MM.1S (cell line): Measurements from ENCODE around the gene MTF1.

ENCODE experiments used
- DNase-seq: peaks from one replicate; pipeline ENCODE4 v3.0.0-alpha.2; 2015
- H2AFZ ChIP-seq: fragments of 300-600 bp; sonication (generic); 2 replicates; pipeline ENCODE4 v1.6.0; 2016; ENCODE audit warnings: antibody characterized with exemption, low read length
- H3F3A ChIP-seq: fragments of 300-600 bp; sonication (generic); 2 replicates; pipeline ENCODE4 v1.6.1; 2016; ENCODE audit warnings: mild to moderate bottlenecking, antibody characterized with exemption, low read length, moderate library complexity, mixed read lengths; ENCODE audit not compliant: insufficient read depth
- H3K27ac ChIP-seq: fragments of 300-600 bp; sonication (generic); 2 replicates; pipeline ENCODE4 v1.5.1; 2016; ENCODE audit warnings: mild to moderate bottlenecking, low read length
- H3K27me3 ChIP-seq: fragments of 300-600 bp; sonication (generic); replicated peaks from 2 replicates; pipeline ENCODE4 v1.6.0; 2016; ENCODE audit warnings: low read length; ENCODE audit not compliant: insufficient read depth
- H3K36me3 ChIP-seq: fragments of 300-600 bp; sonication (generic); replicated peaks from 2 replicates; pipeline ENCODE4 v1.6.1; 2016; ENCODE audit warnings: mild to moderate bottlenecking, low read length, mixed read lengths; ENCODE audit not compliant: insufficient read depth
- H3K4me1 ChIP-seq: fragments of 300-600 bp; sonication (generic); 2 replicates; pipeline ENCODE4 v1.6.1; 2016; ENCODE audit warnings: low read length, mixed read lengths
- H3K4me2 ChIP-seq: fragments of 300-600 bp; sonication (generic); 2 replicates; pipeline ENCODE4 v1.6.0; 2016; ENCODE audit warnings: low read depth, low read length
- H3K4me3 ChIP-seq: fragments of 300-600 bp; sonication (generic); 2 replicates; pipeline ENCODE4 v1.5.1; 2016; ENCODE audit warnings: low read length, mixed read lengths
- H3K79me2 ChIP-seq: fragments of 300-600 bp; sonication (generic); 2 replicates; pipeline ENCODE4 v1.6.1; 2016; ENCODE audit warnings: mixed run types, low read length, mixed read lengths
- H3K9ac ChIP-seq: fragments of 300-600 bp; sonication (generic); 2 replicates; pipeline ENCODE4 v1.6.1; 2016; ENCODE audit warnings: low read length, mixed read lengths
- H3K9me2 ChIP-seq: fragments of 300-600 bp; sonication (generic); replicated peaks from 2 replicates; pipeline ENCODE4 v1.6.1; 2016; ENCODE audit warnings: mild to moderate bottlenecking, low read length, mixed read lengths; ENCODE audit not compliant: insufficient read depth
- H3K9me3 ChIP-seq: fragments of 300-600 bp; sonication (generic); replicated peaks from 2 replicates; pipeline ENCODE4 v1.6.1; 2016; ENCODE audit warnings: mild to moderate bottlenecking, low read length, mixed read lengths; ENCODE audit not compliant: insufficient read depth
- H4K20me1 ChIP-seq: fragments of 300-600 bp; sonication (generic); 2 replicates; pipeline ENCODE4 v1.6.1; 2016; ENCODE audit warnings: mild to moderate bottlenecking, low read length, moderate library complexity, mixed read lengths; ENCODE audit not compliant: insufficient read depth
- CTCF ChIP-seq: fragments of 300-600 bp; sonication (generic); IDR thresholded peaks from 2 replicates; pipeline ENCODE4 v1.5.1; 2016; ENCODE audit warnings: antibody characterized with exemption, low read length, mixed read lengths
- EZH2 ChIP-seq: fragments of 300-600 bp; sonication (generic); optimal IDR thresholded peaks from 2 replicates; pipeline ENCODE3; 2017; ENCODE audit warnings: low read depth, mild to moderate bottlenecking, antibody characterized with exemption, low read length, mixed read lengths
- EZH2phosphoT487 ChIP-seq: fragments of 300-600 bp; sonication (generic); IDR thresholded peaks from 2 replicates; pipeline ENCODE4 v1.6.1; 2018; ENCODE audit warnings: antibody characterized with exemption, low read length

MTF1 gene

GRCh38 chr1:37868466-37868865 lies 9.1 kb upstream of the MTF1 start:
- Histone ChIP-seq H3K27ac (no peak overlapping the region), H3K4me2 (no peak overlapping the region), H3K9ac (no peak overlapping the region), H3K9me2 (no peaks in the 10 kb centered on the region), H3F3A (no peaks in the 10 kb centered on the region), H2AFZ (no peak overlapping the region), H3K4me3 (no peak overlapping the region), H4K20me1 (no peaks in the 10 kb centered on the region), H3K9me3 (no peaks in the 10 kb centered on the region), H3K79me2 (no peaks in the 10 kb centered on the region), H3K36me3 (no peaks in the 10 kb centered on the region; the same call in 1 of the 2 replicates), H3K27me3 (no peaks in the 10 kb centered on the region), H3K4me1 (no peaks in the 10 kb centered on the region)
- TF ChIP-seq EZH2 (no peak), EZH2phosphoT487 (no peak), CTCF (no peak)
- DNase-seq: no peak

DNA sequence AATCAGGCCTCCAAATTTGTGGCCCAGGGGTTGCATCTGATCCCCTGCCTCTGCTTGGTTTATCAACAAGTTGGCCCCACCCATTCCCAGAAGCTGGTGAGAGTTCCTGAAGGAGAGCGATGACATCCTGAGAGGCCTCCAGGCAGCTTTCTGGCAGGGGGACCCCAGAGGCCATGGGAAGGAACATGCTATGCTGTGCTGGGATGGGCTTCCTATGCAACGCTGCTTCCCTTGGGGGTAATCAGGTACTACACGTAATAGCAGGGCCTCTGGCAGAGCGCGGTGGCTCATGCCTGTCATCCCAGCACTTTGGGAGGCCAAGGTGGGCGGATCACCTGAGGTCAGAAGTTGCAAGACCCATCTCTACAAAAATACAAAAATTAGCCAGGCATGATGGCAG lies 8.4 kb upstream of the MTF1 start:
- no peak overlapping the region for H2AFZ ChIP-seq
- no peaks in the 10 kb centered on the region for H3F3A ChIP-seq
- no peaks in the 10 kb centered on the region for H3K79me2 ChIP-seq
- H3K9me2 ChIP-seq: no peaks in the 10 kb centered on the region
- H3K4me2 ChIP-seq: no peak overlapping the region
- no peaks in the 10 kb centered on the region for H3K27me3 ChIP-seq
- no peak overlapping the region for H3K4me3 ChIP-seq
- no peaks in the 10 kb centered on the region for H4K20me1 ChIP-seq
- no peak overlapping the region for H3K9ac ChIP-seq
- TF ChIP-seq CTCF (no peak), EZH2phosphoT487 (no peak), EZH2 (no peak)
- no peak for DNase-seq
- no peaks in the 10 kb centered on the region; the same call in 1 of the 2 replicates for H3K36me3 ChIP-seq
- no peak overlapping the region for H3K27ac ChIP-seq
- H3K4me1 ChIP-seq: no peaks in the 10 kb centered on the region
- H3K9me3 ChIP-seq: no peaks in the 10 kb centered on the region

GRCh38 chr1:37866491-37866890 lies 7.1 kb upstream of the MTF1 start:
- Histone ChIP-seq H3K4me2 (no peak overlapping the region), H3K27ac (no peak overlapping the region), H3K9me2 (no peaks in the 10 kb centered on the region), H3K4me1 (no peaks in the 10 kb centered on the region), H4K20me1 (no peaks in the 10 kb centered on the region), H3K9ac (no peak overlapping the region), H3K9me3 (no peaks in the 10 kb centered on the region), H3K36me3 (no peaks in the 10 kb centered on the region), H3K4me3 (no peak overlapping the region), H3K79me2 (no peaks in the 10 kb centered on the region), H3F3A (no peaks in the 10 kb centered on the region), H2AFZ (no peak overlapping the region), H3K27me3 (no peaks in the 10 kb centered on the region)
- no peak for DNase-seq
- TF ChIP-seq CTCF (no peak), EZH2 (no peak), EZH2phosphoT487 (no peak)
